NT2/D1 (cell line): ENCODE measurements around the gene TANC1.

Experiments used
- SUZ12 ChIP-seq: IDR thresholded peaks from 2 replicates; pipeline ENCODE4 v1.6.1; 2011; ENCODE audit not compliant: insufficient read length, insufficient read depth; ENCODE audit errors: extremely low read depth
- YY1 ChIP-seq: IDR thresholded peaks from 2 replicates; pipeline ENCODE4 v1.6.1; 2011; ENCODE audit not compliant: insufficient read length, insufficient read depth
- ZNF274 ChIP-seq: IDR thresholded peaks from 2 replicates; pipeline ENCODE4 v1.6.1; 2011; ENCODE audit warnings: mild to moderate bottlenecking, low read depth, low read length

DNA sequence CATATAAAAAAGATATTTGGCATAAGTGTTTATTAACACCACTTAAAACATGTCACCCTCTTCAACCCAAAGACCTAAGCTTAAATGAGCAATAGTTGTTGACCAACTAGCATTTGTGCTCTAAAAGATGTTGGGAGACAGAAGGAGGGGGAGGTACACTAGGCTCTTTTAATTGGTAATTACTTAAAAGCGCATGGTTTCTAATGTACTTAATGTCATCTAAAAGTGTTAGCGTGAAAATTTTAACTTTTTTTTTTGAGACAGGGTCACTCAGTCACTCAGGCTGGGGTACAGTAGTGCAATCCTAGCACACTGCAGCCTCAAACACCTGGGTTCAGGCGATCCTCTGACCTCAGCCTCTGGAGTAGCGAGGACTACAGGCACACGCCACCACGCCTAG lies 312.6 kb downstream of the TANC1 start:
- no peak for TF ChIP-seq SUZ12
- no peak for TF ChIP-seq YY1
- TF ChIP-seq ZNF274 = no peak
